CD1c-positive myeloid dendritic cell (primary cell): ENCODE results near the gene CCDC171.
A peak's percentile ranks its signal among the peaks of the same experiment; 100 is the strongest.
"Not testable (repeated sequence)": the region's sequence is repeated elsewhere in the genome, so short reads cannot be mapped to it uniquely, and the experiment has no call there.

Experiments
- DNase-seq: peaks from one replicate; pipeline ENCODE4 v3.0.0-alpha.2; 2016; ENCODE audit errors: extremely low spot score

CCDC171 gene

GRCh38 chr9:15552636-15553527 is at the start of gene CCDC171:
TSS of gene CCDC171 (plus strand) at chr9:15553043. CDS start at chr9:15564089, 11,046 bp downstream.
- peak; percentile 97 for DNase-seq

GRCh38 chr9:15505921-15506320 is 46.9 kb upstream of the CCDC171 start:
- peak; percentile 25 for DNase-seq

- DNase-seq, result peak; percentile 43
These were observed 42.7 kb upstream of the CCDC171 start for GRCh38 chr9:15509931-15510788.

GRCh38 chr9:15510789-15511575 is 41.9 kb upstream of the CCDC171 start, which contains the start of gene PSIP1:
TSS of gene PSIP1 (minus strand) at chr9:15510970. CDS start at chr9:15510188, 782 bp downstream.
- DNase-seq, result peak; percentile 88

DNA sequence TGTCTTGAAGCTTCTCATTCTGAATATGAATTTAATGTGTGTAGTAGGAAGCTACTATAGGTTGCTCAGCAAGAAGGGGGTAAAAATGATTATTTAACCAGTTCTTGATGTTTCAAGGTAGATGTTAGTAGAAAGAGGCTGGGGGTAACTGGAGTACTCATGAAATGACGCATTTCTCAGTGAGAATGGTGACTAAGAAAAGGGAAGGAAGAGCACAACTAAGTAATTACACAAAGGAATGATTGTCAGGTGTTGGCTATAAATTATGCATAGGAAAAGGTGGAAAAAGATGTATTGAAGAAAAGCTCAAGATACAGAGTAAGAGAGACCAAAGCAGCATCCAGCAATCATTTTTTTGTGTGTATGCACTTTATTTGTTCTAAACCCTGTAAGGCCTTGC is 40.6 kb upstream of the CCDC171 start:
- DNase-seq, result no peak

DNA sequence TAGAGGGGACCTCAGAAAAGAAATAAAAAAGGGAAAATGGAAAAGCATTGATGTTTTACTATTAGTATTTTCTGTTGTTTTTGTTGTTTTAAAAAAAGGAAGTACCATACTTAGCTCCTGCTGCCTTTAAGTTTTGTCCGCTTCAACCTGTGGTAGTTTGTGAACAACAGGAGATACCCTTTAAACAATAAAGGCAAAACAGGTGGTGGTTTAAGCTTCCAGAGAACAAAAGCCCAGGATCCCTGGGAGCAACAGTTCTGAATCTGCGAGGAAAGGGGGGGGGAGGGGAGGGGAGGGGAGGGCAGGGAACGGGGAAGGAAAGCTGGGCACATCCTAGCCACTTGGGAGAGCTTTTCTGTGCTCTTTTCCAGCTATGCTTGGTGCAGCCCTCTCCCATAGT is 40.0 kb upstream of the CCDC171 start:
- no peak for DNase-seq

GRCh38 chr9:15513335-15513734 is 39.5 kb upstream of the CCDC171 start:
- DNase-seq, result no peak

GRCh38 chr9:15519831-15520230 is 33.0 kb upstream of the CCDC171 start:
- no peak for DNase-seq

GRCh38 chr9:15521254-15521653 is 31.6 kb upstream of the CCDC171 start:
- DNase-seq, result no peak

GRCh38 chr9:15522130-15522755 is 30.6 kb upstream of the CCDC171 start:
- no peak for DNase-seq

DNA sequence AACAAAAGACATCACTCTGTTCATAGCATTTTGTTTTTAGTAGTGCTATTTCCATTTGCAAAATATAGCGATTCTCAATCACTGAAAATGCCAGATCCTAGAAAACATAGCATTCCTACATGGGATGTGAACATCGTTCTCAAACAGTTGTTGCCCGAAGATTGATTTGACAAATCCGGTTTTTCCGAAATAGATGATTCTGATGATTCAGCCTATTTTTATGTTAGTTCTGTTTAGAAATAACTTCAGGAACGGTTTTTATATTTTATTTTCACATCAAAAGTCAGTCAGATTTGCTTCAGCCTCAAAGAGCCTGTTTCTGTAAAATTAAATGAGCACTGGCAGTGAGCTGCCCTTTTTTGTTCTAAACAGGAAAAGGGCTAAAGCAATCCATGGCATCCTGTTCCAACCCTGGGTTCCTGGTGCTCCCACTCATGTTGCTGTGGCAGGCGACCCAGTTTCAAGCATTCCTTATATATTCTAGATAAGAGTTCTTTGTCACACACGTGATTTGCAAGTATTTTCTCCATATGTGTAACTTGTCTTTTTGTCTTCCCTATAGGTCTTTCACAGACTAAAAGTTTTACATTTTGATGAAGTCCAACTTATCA is 27.9 kb upstream of the CCDC171 start:
- DNase-seq, result no peak

GRCh38 chr9:15525958-15526357 is 26.9 kb upstream of the CCDC171 start:
- no peak for DNase-seq

GRCh38 chr9:15527035-15527434 is 25.8 kb upstream of the CCDC171 start:
- not testable (repeated sequence) for DNase-seq

DNA sequence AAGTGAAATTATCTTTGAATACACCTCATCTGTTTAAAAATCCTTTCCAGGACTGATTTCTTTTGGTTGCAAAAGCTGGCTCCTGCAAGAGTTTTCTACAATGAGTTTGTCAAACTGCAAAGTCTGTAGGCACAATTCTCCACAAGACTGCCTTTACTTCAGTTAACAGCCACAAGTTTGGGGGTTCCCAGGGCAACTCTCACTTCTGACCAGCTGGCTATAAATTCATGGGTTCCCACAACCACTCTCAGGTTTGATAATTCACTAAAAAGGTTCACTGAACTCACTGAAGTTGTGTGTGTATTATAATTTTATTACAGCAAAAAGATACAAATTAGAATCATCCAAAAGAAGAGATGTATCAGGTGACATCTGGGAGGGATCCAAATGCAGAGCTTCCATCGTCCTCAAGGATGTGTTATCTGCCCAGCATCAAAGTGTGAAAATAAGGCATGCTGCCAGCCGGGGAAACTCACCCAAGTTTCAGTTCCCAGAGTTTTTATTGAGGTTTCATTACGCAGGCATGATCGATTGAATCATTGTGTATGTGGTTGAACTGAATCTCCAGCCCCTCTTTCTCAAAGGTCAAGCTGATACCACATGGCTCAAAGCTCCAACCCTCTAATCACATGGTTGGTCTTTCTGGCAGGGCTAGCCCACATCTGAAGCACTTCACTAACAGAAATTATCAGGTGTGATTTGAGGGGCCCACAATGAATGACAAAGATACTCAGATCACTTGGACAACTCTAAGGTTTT is 23.1 kb upstream of the CCDC171 start:
- DNase-seq, result no peak

DNA sequence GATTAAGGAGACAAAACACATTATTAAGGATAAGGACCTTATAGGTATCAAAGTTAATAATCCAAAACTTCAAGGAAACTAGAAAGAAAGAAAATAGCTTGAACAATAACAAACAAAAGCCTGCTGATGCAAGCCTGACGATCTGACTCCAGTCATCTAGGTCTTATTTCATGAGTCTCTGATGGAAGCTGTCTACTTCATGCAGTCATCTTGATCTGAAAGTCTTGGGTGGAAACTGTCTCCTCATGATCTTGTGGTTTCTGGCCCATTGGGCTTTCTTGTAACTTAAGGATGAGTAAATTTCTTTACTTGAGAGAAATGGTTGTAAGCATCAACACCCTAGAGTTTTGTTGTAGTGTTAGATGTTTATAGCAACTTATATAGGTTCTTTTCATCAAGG is 21.5 kb upstream of the CCDC171 start:
- DNase-seq, result no peak

DNA sequence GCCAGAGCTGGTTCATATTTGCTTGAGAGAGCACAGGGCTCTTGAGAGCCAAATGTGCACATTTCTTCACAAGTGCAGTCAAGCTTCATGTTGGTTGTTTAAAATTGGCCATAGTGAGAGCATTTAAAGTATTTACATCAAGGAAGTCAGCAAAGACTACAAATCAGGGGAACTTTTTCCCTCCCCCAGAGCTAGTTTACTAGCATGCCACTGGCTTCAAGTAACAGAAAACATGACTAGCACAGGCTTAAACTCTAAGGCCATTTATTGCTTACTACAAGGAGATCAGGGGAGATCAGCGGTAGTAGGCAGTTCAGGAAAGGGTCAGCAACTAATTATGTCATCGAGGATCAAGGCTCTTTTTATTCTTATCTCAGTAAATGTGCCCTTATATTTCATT is 11.0 kb upstream of the CCDC171 start:
- DNase-seq, result no peak

DNA sequence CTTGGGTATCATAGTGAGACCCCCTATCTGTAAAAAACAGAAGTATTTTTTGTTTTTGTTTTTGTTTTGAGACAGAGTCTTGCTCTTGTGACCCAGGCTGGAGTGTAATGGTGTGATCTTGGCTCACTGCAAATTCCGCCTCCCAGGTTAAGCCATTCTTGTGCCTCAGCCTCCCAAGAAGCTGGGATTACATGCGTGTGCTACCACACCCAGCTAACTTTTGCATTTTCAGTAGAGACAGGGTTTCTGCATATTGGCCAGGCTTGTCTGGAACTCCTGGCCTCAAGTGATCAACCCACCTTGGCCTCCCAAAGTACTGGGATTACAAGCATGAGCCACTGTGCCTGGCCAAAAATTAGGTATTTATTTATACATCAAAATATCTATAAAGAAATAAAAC is 10.2 kb upstream of the CCDC171 start:
- no peak for DNase-seq

GRCh38 chr9:15543047-15543813 is 9.6 kb upstream of the CCDC171 start:
- peak; percentile 7 for DNase-seq

- no peak for DNase-seq
These were observed 3.2 kb upstream of the CCDC171 start for GRCh38 chr9:15549611-15550010.
